NCI-H187 (cell line): ENCODE measurements around the gene MAPK14.

ENCODE experiments used
- DNase-seq, 2 experiments: peaks; one replicate each; lab custom pipeline; 2025; lab: John Stamatoyannopoulos, UW

The MAPK14 gene

GRCh38 chr6:36136034-36136433, 108.4 kb downstream of the MAPK14 start:
- no peak for DNase-seq

GRCh38 chr6:36136551-36136950, 108.9 kb downstream of the MAPK14 start:
- no peak for DNase-seq

DNA sequence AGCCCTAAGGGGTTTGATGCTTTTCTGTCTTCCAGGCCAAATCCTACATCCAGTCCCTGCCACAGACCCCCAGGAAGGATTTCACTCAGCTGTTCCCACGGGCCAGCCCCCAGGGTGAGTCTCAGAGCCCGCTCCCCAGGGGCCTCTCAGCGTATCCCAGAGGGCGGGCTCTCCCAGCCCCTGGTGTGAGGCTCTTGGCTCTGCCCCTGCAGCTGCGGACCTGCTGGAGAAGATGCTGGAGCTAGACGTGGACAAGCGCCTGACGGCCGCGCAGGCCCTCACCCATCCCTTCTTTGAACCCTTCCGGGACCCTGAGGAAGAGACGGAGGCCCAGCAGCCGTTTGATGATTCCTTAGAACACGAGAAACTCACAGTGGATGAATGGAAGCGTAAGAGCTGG, 111.1 kb downstream of the MAPK14 start:
- DNase-seq = no peak

DNA sequence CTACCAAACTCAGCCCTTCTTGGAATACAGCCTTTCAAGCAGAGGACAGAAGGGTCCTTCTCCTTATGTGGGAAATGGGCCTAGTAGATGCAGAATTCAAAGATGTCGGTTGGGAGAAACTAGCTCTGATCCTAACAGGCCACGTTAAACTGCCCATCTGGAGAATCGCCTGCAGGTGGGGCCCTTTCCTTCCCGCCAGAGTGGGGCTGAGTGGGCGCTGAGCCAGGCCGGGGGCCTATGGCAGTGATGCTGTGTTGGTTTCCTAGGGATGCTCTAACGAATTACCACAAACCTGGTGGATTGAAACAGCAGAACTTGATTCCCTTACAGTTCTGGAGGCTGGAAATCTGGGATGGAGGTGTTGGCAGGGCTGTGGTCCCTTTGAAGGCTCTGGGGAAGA, 111.8 kb downstream of the MAPK14 start:
- no peak for DNase-seq

GRCh38 chr6:36139991-36140710, 112.5 kb downstream of the MAPK14 start:
- no peak for DNase-seq

DNA sequence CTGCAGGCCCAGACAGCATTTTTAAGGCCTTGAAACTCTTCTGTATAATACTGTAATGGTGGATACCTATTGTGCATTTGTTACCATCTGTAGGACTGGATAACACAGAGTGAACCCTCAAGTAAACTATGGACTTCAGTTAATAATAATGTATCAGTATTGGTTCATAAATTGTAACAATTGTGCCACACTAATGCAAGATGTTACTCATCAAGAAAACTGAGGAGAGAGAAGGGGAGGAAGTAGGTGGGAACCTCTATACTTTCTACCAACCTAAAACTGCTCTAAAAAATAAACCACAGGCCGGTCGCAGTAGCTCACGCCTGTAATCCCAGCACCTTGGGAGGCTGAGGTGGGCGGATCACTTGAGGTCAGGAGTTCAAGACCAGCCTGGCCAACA, 113.5 kb downstream of the MAPK14 start:
- DNase-seq = no peak

- no peak for DNase-seq
Measured at GRCh38 chr6:36141961-36142360, 114.4 kb downstream of the MAPK14 start.

DNA sequence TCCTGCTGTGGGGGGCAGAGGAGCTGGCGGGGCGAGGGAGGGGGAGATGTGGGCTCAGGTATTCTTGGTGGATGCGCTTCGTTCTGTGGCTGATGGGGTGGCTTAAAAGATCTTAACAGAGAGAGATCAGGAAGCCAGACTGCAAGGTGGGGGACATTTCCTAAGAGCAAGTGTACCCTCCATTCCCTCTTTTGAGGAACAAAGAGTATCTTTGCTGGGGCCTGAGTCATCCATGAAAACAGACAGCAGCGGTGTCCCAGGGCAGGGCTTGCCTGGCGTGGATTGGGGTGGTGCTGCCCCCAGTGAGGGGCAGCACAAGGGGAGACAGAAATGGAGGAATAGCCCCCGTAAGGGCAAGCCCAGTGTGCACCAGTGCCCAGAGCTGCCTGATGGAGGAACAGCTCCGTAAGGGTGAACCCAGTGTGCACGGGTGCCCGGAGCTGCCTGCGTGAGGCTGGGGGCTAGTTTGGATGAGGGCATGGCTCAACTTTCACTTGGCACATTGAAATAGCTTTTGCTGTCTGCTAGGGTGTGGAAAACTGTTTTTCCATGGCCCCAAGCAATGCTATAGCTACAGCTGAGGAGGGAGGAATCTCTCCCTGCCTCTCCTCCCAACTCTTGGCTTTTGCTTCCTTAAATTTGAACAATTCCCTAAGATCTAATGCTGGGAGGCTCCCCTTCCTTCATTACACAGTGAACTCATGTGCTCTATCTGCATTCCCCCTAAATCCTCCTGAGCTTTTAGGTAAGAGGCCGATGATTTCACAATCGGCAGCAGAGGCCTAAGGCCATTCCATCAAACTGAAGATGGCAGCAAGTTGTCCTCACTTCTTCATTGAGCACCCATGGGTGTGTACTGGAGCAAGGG, 115.6 kb downstream of the MAPK14 start:
- no peak for DNase-seq

- no peak for DNase-seq
Measured at GRCh38 chr6:36145495-36145894, 117.9 kb downstream of the MAPK14 start.

DNA sequence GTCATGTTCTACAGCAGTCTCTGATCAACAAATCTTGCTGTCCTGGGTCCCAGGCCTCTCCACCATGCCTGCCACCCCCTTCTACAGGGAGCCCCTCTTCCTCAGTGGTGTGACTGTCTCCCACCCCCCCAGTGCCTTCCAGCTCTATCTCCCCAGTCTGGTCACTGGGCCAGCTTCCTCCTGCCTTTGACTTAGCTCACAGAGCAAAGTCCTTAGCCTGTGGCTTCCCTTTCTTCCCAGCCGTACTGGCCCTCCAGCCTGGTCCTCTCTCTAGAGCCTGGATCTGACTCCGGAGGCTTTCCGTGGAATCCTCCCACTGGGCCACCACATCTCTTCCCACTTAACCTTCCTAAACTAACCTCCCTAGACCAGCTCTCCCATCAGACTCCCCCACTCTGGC, 119.7 kb downstream of the MAPK14 start:
- no peak for DNase-seq

GRCh38 chr6:36149476-36149875, 121.9 kb downstream of the MAPK14 start:
- DNase-seq = no peak

GRCh38 chr6:36150283-36150682, 122.7 kb downstream of the MAPK14 start:
- DNase-seq = no peak

DNA sequence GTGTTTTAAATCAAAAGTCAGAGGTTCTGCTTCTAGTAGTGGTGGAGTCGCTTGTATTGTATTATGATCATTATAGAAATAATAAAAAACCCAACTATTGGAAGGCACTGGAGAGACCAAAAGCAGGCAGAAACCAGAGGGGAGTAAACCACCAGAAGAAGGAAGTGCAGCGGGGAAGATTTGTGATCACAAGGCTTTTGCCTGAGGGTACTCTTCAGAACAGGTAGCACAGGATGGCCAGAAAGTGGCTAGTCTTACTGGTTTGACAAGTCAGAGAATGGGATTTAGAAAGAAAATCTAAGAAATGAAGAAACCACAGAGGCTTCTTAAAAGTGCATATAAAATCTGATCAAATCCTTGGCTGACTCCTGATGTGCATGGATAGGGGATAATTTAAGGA, 126.7 kb downstream of the MAPK14 start:
- DNase-seq = no peak

DNA sequence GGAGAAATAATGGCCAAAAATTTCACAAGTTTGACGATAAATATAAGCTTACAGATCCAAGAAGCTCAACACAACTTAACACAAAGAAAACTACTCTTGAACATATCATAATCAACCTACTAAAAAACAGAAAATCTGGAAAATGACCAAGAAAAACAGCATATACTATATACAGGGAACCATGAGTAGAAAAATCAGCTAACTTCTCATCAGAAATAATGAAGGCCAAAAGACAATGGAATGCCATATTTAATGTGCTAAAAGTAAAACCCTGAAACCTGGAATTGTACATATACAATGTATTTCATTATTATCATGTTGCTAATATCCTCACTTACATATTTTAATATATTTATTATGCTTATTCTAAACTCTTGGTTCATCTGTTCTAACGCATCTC, 128.1 kb downstream of the MAPK14 start:
- DNase-seq = no peak

DNA sequence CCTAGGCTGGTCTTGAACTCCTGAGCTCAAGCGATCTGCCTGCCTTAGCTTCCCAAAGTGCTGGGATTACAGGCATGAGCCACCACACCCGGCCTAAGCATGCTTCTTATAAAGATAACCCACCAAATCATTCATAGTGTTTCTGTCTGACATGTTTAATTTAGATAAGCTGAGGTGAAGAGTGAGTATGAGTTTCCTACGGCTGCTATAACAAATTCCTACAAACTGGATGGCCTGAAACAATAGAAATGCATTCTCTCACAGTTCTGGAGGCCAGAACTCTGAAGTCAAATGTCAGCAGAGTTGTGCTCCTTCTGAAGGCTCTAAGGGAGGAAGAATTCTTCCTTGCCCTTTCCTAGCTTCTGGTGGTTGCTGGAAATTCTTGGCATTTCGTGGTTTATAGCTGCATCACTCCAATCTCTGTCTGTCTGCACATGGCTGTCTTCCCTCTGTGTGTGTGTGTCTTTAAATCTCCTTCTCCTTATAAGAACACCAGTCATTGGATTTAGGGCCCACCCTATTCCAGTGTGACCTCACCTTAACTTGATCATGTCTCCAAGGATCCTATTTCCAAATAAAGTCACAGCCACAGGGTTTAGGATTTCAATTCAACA, 132.6 kb downstream of the MAPK14 start:
- DNase-seq = no peak
